Measurements from ENCODE around the gene RAB4B.
"Not testable (repeated sequence)": the region's sequence is repeated elsewhere in the genome, so short reads cannot be mapped to it uniquely, and the experiment has no call there.

DNA sequence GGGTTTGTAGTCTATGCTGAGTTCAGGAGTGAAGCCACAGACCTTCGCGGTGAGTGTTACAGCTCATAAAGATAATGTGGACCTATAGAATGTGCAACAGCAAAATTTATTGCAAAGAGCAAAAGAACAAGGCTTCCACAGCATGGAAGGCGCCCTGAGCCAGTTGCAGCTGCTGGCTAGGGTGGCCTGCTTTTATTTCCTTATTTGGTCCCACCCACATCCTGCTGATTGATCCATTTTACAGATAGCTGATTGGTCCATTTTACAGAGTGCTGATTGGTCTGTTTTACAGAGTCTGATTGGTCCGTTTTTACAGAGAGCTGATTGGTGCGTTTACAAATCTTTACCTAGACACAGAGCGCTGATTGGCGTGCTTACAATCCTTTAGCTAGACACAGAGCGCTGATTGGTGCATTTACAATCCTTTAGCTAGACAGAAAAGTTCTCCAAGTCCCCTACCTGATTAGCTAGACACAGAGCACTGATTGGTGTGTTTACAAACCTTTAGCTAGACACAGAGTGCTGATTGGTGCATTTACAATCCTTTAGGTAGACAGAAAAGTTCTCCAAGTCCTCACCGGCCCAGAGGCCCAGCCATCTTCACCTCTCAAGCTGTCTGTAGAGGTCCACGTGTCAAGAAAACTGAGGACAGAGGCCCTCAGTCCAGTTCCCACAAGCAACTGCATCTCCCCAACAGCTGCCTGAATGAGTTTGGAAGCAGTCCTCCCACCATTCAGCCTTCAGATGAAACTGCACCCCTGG is 6.8 kb upstream of the RAB4B start:
- TF ChIP-seq POLR2A (IDR thresholded peaks at IDR 0.05): not testable (repeated sequence)
- peak in 1 of 3 donors; percentile 4 for TF ChIP-seq POLR2AphosphoS5 (IDR thresholded peaks at IDR 0.05)
